ENCODE measurements around the gene PHKG1.
"Not testable (repeated sequence)": the region's sequence is repeated elsewhere in the genome, so short reads cannot be mapped to it uniquely, and the experiment has no call there.

The PHKG1 gene

DNA sequence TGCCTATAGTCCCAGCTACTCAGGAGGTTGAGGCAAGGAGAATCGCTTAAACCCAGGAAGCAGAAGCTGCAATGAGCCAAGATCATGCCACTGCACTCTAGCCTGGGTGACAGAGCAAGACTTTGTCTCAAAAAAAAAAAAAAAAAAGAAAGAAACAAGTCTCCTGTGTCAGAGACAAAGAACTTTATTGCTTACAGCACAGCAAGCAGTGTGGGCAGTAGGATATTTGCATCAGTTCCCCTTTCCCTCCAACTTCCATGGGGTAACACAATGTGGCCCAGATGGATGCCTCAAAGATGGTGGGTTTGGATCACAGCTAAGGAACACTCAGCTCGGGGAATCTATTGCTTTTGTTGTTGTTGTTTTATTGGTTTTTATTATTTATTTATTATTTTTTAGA lies 47.0 kb downstream of the PHKG1 start:
- DNase-seq (ENCODE audit: low spot score): not testable (repeated sequence)

DNA sequence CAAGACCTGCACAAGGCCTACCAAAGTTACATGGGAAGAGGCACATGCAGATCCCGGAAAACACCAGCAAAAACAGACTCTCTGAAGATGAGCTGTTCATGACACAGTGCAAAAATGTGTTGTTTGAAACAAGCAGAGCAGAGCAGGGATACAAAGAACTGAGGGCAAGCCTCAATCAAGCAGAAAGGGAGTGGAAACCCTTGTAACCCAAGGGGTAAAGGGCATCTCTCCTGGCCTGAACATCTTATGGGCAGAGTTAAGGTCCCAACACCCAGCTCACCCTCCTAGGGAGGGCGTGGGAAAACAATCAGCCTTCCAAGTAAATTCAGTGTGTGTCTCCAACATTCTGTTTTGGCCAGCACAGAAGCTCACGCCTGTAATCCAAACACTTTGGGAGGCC lies 52.0 kb downstream of the PHKG1 start:
- DNase-seq (ENCODE audit: low spot score): no peak

DNA sequence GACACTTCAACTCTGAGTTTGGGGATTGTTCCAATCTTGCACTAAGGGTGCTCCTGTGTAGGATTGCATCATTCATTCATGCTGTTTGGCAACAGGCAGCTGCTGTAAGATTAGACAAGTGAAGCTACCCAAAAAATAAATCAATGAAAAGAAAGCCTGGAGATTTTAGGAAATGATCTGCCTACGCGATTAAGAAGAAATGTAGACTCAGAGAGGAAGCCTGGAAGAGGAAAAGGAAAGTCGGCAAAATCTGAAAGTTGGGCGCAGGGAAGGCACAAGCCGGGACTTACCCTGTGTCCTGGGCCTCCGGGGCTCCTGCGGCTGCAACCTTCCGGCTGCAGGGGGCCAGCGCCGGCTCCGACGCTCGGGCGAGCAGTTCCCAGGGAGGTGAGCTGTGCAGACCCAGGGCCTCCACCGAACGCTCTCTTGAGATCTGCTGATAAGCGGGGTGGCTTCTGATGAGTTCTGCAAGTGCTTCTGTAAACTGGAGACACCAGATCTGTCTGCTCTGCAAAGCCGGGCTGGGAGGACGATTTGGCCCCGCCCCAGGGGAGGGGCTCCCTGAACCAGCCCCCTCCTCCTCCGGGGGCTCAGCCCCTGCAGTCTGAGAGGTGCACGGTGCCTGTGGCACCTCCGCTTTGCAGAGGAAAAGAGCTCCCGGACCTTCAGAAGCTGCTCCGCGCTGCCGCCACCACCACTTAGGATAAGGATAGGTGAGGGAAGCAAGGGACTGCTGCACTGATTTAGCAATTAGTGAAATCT lies 58.9 kb downstream of the PHKG1 start:
- peak; percentile 89 for DNase-seq (ENCODE audit: low spot score)

DNA sequence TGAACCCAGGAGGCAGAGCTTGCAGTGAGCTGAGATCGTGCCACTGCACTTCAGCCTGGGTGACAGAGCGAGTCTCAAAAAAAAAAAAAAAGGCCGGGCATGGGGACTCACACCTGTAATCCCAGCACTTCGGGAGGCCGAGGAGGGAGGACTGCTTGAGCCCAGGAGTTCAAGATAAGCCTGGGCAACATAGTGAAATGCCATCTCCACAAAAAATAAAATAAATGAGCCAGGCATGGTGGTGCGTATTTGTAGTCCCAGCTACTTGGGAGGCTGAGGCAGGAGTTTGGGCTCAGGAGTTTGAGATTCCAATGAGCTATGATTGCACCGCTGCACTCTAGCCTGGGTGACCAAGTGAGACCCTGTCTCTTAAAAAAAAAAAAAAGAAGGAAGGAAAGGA lies 60.2 kb downstream of the PHKG1 start:
- not testable (repeated sequence) for DNase-seq (ENCODE audit: low spot score)

DNA sequence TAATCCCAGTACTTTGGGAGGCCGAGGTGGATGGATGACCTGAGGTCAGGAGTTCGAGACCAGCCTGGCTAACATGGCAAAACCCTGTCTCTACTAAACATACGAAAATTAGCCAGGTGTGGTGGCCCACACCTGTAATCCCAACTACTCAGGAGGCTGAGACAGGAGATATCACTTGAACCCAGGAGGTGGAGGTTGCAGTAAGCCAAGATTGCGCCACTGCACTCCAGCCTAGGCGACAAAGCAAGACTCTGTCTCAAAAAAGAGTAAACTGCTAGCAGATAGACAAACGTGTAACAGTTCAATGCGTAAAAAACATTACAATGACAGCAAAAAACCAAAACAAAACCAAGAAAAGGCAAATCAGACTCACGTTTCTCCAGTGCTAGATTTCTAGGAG lies 61.2 kb downstream of the PHKG1 start:
- DNase-seq (ENCODE audit: low spot score): not testable (repeated sequence)

DNA sequence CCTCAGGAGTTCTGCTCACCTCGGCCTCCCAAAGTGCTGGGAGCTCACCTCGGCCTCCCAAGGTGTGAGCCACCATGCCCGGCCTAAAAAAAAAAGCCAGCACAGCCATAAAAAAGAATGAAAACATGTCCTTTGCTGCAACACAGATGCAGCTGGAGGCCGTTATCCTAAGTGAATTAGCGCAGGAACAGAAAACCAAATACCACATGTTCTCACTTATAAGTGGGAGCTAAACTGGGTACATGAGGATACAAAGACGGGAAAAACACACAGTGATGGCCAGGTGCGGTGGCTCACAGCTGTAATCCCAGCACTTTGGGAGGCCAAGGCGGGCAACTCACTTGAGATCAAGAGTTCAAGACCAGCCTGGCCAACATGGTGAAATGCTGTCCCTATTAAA lies 62.4 kb downstream of the PHKG1 start:
- no peak for DNase-seq (ENCODE audit: low spot score)

All from SW480 (cell line).